HG03159 (cell line): ENCODE data around the gene DGUOK.
"Not testable (repeated sequence)": the region's sequence is repeated elsewhere in the genome, so short reads cannot be mapped to it uniquely, and the experiment has no call there.

Experiments
- ATAC-seq: cut with Tn5 transposase; IDR thresholded peaks from one replicate; pipeline ENCODE4 v1.9.1; 2021; ENCODE audit warnings: mild to moderate bottlenecking, moderate library complexity; ENCODE audit not compliant: unreplicated experiment

The DGUOK gene

DNA sequence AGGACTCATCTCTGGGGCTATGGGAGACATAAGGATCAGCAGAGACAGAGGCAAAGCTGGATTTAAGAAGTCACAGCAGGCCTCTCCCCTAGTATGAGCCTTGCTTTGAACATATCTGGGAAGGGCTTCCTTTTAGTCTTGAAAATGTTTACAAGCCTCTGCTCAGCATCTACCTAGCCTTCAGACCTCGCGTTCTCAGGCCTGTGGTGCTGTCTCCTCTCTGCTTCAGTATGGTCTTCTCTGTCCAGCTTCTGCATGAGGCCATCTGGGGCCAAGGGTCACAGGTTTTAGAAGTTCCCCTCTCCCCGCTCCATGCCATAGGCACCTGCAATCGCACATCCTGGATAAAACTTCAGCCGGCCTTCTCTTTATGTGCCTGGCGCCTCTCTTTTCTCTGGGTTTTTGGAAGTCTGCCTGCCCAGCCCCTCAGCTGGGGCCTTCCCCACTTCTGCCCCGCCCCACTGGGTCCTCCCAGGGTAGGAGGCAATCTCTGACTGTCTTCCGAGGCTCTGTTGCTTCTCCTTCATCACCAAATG, 26.8 kb upstream of the DGUOK start:
- ATAC-seq, result no peak

DNA sequence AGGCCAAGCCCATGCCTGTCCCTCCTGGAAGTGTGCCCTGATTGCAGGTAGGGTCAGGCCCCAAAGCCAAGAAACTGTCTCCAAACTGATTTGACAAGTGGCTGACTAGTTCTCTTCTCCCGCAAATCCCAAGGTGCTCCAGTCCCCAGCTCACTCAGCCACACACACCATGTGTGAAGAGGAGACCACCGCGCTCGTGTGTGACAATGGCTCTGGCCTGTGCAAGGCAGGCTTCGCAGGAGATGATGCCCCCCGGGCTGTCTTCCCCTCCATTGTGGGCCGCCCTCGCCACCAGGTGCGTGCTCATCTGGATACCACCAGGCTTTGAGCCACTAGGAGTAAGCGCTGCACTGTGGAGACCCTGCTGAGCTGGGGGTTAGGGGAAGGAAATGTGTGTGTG, 25.5 kb upstream of the DGUOK start:
- no peak for ATAC-seq

DNA sequence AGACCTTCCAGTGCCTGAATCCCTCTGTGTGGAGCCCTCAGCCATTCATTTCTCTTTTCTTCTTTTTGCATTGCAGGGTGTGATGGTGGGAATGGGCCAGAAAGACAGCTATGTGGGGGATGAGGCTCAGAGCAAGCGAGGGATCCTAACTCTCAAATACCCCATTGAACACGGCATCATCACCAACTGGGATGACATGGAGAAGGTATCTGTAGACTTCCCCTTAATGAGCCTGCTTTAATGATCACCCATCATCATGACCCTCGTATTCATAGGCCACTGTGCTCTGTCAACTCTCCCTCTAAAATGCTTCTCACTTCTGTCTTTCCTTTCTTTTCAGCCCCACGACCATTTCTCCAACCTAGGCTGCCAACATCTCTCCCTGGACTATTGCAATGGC, 24.4 kb upstream of the DGUOK start:
- no peak for ATAC-seq

DNA sequence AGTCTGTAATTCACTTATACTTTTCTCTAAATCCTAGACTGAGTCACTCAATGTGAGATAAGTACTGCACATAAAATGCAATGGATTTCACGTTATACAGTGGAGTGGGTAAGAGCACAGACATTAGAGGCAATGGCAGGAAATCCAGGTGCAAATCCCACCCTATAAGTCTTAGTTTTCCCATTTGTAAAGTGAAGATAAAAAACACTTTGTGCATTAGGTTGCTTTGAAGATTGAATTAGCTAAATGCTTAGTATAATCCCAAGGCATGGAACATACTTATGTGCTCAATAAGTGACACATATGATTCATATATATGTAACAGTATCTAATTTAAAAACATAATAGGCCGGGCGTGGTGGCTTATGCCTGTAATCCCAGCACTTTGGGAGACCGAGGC, 23.4 kb upstream of the DGUOK start:
- no peak for ATAC-seq

DNA sequence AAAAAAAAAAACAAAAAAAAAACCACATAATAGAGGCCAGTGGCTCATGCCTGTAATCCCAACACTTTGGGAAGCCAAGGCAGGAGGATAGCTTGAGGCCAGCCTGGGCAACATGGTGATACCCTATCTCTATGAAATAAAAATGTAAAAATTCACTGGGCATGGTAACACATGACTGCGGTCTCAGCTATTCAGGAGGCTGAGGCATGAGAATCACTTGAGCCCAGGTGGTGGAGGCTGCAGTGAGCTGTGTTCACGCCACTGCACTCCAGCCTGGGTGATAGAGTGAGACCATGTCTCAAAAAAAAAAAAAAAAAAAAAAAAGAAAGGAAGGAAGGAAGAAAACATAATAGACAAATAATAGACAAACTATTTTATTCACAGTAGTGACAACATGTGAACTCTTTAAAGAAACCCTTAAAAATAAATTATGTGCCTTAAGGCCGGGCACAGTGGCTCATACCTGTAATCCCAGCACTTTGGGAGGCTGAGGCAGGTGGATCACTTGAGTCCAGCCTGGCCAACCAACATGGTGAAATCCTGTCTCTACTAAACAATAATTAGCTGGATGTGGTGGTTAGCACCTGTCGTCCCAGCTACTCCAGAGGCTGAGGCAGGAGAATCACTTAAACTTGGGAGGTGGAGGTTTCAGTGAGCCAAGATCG, 22.6 kb upstream of the DGUOK start:
- ATAC-seq, result not testable (repeated sequence)

DNA sequence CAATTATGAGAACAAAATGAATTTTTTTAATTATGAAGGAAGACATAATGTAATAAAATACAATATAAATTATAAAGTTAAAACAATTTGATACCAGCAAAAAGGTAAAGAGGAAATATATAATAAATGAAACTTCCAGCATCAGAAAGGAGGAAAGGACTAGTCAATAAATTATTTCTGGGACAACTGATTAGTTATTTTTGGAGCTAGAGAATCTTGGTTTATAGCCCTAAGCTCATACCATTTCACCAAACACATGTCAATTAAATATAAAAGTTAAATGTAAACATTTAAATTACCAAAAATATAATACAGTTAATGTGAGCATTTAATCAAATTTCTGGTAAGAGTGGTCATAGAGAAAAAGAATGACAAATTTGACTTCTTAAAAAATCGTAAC, 21.7 kb upstream of the DGUOK start:
- no peak for ATAC-seq

DNA sequence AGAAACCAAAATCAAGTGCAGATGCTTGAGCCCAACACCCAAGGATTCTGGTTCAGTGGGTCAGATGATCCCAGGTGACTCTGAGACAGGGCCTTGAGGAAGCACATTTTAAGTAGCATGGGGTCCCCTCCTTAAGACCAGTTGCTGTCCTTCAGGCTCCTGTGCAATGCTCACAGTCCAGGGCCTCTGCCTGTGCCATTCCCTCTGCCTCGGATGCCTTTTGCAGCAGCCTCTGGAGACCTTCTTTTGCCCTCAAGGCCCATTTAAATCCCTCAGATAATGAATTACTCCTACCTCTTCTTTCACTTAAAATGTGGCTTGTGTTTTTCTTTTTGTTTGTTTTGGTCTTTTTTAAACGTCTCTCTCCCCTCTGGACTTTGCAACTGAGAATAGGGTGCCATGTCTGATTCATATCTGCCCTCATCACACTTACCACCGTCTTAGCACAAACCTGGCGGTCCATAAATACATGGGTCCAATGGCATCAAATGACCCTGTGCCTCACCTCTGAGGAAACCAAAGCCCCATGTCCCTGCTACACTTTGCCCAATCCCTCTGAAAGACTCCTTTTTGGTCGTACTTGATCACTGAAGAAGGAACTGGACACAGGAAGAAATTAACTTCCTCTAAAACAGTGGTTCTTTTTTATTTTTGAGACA, 19.7 kb upstream of the DGUOK start:
- no peak for ATAC-seq

DNA sequence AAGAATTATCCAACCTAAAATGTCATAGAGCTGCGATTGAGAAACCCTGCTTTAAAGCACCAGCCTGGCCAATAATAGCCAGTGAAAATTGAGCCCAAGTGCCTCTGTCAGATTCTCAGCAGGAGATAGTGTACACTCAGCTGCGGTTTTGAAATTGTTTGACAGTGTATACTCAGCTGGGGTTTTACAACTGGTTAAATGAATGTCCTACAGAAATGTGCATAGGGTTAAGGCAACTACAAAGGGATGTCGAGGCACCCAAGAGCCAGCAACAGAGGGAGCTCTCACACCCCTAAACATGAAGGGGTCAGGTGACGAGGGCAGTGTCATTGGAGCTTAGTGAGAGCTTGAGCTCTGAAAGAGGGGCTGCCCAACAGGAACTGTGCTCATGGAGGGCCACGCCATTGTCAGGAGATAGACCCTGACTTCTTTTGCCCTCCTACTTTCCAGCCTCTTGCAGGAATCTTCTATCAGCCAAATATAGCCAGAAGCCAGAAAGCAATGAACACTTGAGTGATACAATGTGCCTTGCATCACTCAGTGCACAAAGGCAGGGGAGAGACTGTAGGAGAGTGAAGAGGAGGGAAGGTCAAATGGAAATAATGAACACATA, 18.7 kb upstream of the DGUOK start:
- ATAC-seq, result no peak

DNA sequence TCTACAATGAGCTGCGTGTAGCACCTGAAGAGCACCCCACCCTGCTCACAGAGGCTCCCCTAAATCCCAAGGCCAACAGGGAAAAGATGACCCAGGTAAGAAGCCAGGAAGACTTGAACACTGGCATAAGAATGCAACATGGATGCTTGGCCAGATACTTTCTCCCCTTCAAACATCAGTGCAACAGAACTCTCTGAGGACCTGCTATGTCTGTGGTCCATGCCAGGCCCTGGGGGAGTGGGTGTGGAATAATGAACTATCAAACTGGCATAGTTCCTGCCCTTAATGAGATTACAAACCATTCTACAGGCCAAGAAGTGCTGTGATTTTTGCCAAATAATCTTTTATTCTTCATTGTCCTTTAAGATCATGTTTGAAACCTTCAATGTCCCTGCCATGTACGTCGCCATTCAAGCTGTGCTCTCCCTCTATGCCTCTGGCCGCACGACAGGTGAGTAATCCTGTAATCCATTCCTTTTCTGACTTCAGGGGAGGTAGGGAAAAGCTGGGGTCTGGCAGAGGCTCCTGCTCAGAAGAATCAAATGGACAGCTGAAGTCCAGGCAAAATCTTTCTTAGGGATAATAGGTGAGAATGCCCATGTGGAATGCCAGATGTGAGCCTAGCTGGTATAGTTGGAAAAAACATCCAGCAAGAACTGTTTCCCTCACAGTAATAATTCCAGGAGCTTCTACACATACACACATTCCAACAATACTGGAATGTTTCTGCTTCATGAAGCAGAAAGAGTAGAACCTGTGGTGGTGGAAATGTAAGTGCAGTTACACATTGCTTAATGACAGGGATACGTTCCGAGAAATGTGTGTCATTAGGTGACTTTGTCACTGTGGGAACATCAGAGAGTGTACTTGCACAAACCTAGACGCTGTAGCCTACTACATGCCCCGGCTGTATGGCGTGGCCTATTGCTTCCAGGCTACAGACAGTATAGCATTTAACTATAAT, 17.7 kb upstream of the DGUOK start:
- no peak for ATAC-seq

DNA sequence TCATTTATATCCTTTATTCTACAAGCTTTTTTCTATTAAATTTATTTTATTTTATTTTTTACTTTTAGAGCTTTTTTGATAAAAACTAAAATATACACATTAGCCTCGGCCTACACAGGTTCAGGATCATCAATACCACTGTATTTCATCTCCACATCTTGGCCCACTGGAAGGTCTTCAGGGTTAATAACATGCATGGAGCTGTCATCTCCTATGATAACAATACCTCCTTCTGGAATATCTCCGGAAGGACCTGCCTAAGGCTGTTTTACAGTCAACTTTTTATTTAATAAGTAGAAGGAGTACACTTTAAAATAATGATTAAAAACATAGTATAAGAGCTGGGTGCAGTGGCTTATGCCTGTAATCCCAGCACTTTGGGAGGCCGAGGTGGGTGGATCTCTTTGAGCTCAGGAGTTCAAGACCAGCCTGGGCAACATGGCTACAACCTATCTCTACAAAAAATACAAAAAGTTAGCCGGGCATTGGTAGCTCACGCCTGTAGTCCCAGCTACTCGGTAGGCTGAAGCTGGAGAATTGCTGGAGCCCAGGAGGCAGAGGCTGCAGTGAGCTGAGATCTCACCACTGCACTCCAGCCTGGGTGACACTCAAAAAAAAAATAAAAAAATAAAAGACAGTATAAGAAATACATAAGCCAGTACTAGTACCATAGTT, 15.7 kb upstream of the DGUOK start:
- no peak for ATAC-seq

DNA sequence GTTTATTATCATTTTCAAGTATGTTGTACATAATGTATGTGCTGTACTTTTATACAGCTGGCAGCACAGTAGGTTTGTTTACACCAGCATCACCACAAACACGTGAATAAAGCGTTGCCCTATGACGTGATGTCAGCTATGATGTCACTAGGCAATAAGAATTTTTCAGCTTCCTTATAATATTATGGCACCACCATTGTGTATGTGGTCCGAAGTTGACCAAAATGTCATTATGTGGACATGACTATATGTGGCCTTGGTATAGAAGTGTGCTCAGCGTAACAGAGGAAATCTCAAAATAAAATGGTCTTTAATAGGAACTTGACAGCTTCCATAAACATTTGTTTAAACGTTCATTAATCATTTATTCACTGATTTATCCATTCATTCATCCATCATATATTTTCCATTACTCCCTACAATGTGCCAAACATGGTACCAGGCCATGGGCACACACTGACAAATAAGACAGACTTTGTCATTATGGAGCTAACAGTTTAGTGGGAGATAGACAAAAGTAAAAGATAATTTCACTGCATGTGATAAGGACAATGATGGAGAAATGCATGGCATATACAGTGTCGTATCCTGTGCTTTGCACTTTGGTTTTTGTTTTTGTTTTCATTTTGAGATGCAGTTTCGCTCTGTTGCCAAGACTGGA, 15.0 kb upstream of the DGUOK start:
- ATAC-seq, result no peak

DNA sequence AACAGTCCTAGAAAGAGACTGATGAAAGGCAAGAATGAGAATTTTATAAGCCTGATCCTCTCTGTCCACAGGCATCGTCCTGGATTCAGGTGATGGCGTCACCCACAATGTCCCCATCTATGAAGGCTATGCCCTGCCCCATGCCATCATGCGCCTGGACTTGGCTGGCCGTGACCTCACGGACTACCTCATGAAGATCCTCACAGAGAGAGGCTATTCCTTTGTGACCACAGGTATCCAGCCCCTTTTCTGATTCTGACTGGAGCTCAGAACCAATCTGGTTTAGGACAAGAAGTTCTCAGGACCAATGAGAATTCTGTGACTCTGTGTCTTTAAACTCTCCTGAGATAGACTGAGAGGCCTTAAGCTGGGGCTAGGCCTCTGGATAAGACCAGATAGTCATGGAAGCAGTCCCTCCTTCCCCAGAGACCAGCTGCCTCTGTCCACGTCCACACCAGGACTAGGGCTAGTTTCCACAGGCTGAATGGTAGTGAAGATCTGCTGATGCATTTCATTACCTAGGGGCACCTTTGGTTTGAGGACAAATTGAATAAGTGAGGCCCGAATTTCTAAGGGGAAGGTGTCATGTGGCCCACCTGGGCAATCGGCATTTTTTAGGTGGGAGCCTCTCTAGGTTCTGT, 13.1 kb upstream of the DGUOK start:
- ATAC-seq, result no peak

DNA sequence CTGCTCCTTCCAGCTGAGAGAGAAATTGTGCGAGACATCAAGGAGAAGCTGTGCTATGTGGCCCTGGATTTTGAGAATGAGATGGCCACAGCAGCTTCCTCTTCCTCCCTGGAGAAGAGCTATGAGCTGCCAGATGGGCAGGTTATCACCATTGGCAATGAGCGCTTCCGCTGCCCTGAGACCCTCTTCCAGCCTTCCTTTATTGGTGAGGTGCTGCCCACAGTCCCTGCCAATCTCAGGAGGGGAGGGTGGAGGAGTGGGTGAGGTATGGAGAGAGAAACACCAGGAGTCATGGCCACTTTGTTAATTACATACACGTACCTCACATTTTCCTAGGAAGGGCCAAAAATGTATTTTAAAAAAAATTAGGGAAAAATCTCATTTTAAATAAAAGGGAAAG, 12.0 kb upstream of the DGUOK start:
- ATAC-seq, result no peak

DNA sequence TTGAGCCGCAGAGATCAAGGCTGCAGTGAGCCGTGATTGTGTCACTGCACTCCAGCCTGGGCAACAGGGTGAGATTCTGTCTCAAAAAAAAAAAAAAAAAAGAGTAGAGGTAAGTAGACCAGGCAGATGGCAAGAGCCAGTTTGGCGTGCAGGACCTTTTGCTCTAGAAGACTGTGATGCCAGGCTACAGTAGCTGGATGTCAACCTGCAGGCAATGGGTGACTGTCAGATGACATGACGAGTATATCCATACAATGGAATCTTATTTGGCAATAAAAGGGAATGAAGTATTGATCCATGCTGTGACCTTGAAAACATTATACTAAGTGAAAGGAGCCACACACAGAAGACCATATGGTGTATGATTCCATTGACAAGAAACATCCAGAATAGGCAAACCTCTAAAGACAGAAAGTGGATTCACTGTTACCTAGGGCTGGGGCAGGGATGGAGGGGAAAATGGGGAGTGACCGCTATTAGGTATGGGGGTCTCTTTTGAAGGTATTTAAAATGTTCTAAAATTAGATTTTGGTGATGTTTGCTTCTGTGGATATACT, 11.2 kb upstream of the DGUOK start:
- no peak for ATAC-seq

DNA sequence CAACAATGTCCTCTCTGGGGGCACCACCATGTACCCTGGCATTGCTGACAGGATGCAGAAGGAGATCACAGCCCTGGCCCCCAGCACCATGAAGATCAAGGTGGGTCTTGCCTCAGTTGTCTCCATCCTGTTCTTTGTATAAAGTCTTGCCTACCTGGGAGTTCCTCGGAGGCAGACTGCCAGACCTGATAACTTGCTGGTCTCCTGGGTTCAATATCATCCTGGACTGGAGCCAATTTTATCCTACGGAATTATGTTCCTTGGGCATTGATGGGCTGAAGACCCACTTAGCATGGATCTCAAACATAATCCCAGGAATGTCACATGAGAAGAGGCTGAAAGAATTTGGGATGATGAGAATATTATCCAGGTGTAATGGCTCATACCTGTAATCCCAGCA, 10.0 kb upstream of the DGUOK start:
- ATAC-seq, result no peak

DNA sequence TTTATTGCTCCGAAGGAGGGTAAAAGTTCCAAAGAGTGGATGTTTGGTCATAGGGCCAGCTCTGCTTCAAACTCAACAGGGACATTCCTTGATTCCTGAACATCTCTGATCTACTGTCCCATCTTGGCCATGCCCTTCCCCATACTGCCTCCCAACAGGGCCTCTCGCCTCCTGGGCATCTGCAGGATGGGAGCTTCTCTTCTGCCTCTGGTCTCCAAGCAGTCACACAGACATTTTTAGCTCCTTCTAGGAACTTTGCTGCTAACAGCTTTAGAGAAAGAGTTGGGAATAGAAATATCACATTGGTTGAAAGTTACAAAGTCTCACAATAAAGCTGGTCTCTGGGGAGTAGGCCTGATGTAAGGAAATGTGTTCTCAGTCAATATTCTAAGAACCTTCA, 9.4 kb upstream of the DGUOK start:
- no peak for ATAC-seq

DNA sequence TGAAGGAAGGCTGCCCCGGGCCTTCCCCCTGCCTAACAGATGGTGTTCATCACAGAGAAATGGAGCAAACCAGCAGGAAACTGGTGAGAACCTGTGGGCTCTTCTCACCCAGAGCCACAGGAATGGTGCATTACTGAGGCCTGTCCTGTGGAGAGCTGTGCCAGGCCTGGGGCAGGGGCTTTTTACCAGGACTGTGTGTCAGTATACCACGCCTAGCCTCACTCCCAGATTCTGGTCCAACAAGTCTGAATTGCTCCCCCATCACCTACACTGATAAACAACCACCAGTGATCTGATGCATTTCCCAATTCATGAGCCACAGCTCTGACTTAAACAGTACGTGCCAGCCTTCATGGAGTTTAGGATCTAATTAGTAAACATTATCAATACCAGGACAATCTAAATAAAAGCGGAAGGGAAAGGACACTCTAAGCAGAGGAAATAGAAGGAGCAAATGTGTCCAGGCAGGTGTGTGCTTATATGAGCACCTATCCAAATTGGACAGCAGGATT, 8.9 kb upstream of the DGUOK start:
- no peak for ATAC-seq

DNA sequence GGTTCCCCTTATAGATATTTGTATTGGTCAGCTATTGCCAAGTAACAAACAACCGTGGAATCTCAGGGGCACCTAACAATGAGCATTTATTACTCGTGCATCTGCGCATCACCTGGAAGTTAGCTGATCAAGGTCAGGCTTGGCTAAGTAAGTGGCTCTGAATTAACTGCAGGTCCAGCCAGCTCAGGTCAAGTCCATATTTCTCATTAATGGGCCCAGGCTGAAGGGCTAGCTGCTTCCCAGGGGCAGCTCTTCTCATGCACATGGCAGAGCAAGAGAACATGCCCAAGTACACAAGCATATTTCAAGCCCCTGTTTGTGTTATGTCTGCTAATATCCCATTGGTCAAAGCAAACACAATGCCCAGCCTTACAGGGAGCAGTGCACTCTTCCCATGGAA, 7.8 kb upstream of the DGUOK start:
- no peak for ATAC-seq

DNA sequence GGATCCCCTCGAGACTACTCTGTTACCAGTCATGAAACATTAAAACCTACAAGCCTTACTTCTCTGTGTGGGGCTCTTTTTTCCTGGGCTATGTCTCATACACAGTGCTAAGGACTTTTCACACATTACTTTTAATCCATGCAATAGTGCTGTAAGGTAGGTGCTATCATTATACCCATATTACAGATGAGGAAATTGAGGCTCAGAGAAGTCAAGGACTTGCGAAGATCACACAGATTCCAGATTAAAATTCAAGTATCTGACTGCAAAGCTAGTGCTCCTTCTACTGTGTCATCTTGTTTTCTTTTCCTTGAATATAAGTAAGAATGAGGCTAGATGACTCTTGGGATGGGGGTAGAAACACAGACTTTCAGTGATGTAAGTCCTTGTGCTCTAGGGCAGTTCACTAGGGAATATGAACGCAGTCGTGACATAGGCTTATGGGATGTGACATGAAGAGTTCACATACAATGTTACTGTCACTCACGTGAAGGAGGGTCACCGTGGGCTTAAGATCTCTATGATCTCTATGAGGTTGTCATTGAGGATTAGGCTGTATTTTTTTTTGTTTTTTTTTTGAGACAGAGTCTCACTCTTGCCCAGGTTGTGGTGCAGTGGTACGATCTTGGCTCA, 7.0 kb upstream of the DGUOK start:
- ATAC-seq, result no peak
